Endothelial cell of umbilical vein (primary cell): Measurements from ENCODE around the gene SCLY. TPM values are rescaled to one million over a fixed set of nuclear protein-coding genes. Genes with fewer than 3 reads are reported as not detected.

Source experiments
- BruUV-seq: library from RNA; stranded (reverse); fragments of 400-500 nt; replicated peaks from 2 replicates; lab custom pipeline; 2021; lab: Mats Ljungman, UMichigan
- CTCF ChIA-PET: fragments of 300-600, 350-600 bp; sonication (Branson Sonifier 250); formaldehyde crosslinking; loops from one replicate; lab custom pipeline; 2021; ENCODE audit warnings: antibody characterized with exemption, inconsistent platforms; lab: Charles Lee
- POLR2A ChIA-PET: fragments of 300-600, 350-600 bp; sonication (Branson Sonifier 250); formaldehyde crosslinking; loops from one replicate; lab custom pipeline; 2021; ENCODE audit warnings: antibody characterized with exemption, inconsistent platforms; lab: Charles Lee
- DNase-seq: peaks from one replicate; pipeline ENCODE4 v3.0.0-alpha.2; 2011; ENCODE audit warnings: low read depth, low spot score
- FAIRE-seq: peaks from 2 replicates; lab custom pipeline; 2011; peaks lifted over from hg19 to GRCh38; lab: Jason Lieb, UNC
- H2AFZ ChIP-seq: 2 replicates; pipeline ENCODE4 v1.6.0; 2012; ENCODE audit warnings: low read depth, low read length, control low read depth, inconsistent platforms
- H3K27ac ChIP-seq: 2 replicates; pipeline ENCODE4 v1.5.1; 2011; ENCODE audit warnings: low read depth, mild to moderate bottlenecking, control low read depth, low read length, moderate library complexity; ENCODE audit not compliant: insufficient read depth
- H3K27me3 ChIP-seq, 2 experiments: 2 replicates each; pipeline versions ENCODE4 v1.6.0 to v1.6.1; 2011; ENCODE audit warnings: low read length in 2 of 2, mixed read lengths in 1 of 2; ENCODE audit not compliant: control insufficient read depth in 2 of 2, insufficient read depth in 2 of 2
- H3K36me3 ChIP-seq, 2 experiments: 2 replicates in 1 of 2; 3 replicates in 1 of 2; pipeline ENCODE4 v1.5.1; 2011; ENCODE audit warnings: low read length in 2 of 2, mild to moderate bottlenecking in 1 of 2, moderate library complexity in 1 of 2; ENCODE audit not compliant: control insufficient read depth in 2 of 2, insufficient read depth in 2 of 2; ENCODE audit errors: extremely low read depth in 1 of 2
- H3K4me1 ChIP-seq: 3 replicates; pipeline ENCODE4 v1.5.1; 2011; ENCODE audit warnings: mild to moderate bottlenecking, low read length; ENCODE audit not compliant: control insufficient read depth, insufficient read depth; ENCODE audit errors: extremely low read depth
- H3K4me2 ChIP-seq: 2 replicates; pipeline ENCODE4 v1.6.1; 2011; ENCODE audit warnings: low read length, control low read depth, mixed read lengths; ENCODE audit not compliant: insufficient read depth
- H3K4me3 ChIP-seq, 3 experiments: fragments of 200-600 bp in 1 of 3; sonication (generic), shearing (Covaris generic) in 1 of 3; replicated peaks in 1 of 3; 2 replicates each; pipeline ENCODE4 v1.5.1; 2011 to 2016; ENCODE audit warnings: control low read depth in 3 of 3, low read length in 3 of 3, mild to moderate bottlenecking in 2 of 3, inconsistent platforms in 1 of 3, low read depth in 1 of 3, moderate library complexity in 1 of 3; ENCODE audit not compliant: insufficient read depth in 1 of 3
- H3K79me2 ChIP-seq: 2 replicates; pipeline ENCODE4 v1.6.0; 2012; ENCODE audit warnings: low read length, inconsistent platforms; ENCODE audit not compliant: control insufficient read depth, insufficient read depth
- H3K9ac ChIP-seq: replicated peaks from 2 replicates; pipeline ENCODE3; 2011; ENCODE audit warnings: low read length, control low read depth; ENCODE audit not compliant: insufficient read depth; ENCODE audit errors: extremely low read depth
- H3K9me1 ChIP-seq: replicated peaks from 3 replicates; pipeline ENCODE4 v1.6.0; 2011; ENCODE audit warnings: mild to moderate bottlenecking, low read length; ENCODE audit not compliant: control insufficient read depth, insufficient read depth; ENCODE audit errors: extremely low read depth
- H3K9me3 ChIP-seq: replicated peaks from 2 replicates; pipeline ENCODE4 v1.5.1; 2012; ENCODE audit warnings: low read length, inconsistent platforms; ENCODE audit not compliant: control insufficient read depth, insufficient read depth
- H4K20me1 ChIP-seq: replicated peaks from 2 replicates; pipeline ENCODE3; 2011; ENCODE audit warnings: mild to moderate bottlenecking, low read length; ENCODE audit not compliant: control insufficient read depth, insufficient read depth; ENCODE audit errors: extremely low read depth
- CTCF ChIP-seq, 2 donors: IDR thresholded peaks; 1 replicate in 1 of 2; 2 replicates in 1 of 2; pipeline ENCODE4 v1.5.1; 2011; ENCODE audit warnings: low read length in 2 of 2, mild to moderate bottlenecking in 2 of 2, moderate library complexity in 2 of 2, control low read depth in 1 of 2, inconsistent platforms in 1 of 2, low read depth in 1 of 2; ENCODE audit not compliant: insufficient read depth in 1 of 2; ENCODE audit errors: extremely low read depth in 1 of 2
- EZH2 ChIP-seq: IDR thresholded peaks from 2 replicates; pipeline ENCODE4 v1.6.1; 2012; ENCODE audit warnings: borderline replicate concordance, low read depth, mild to moderate bottlenecking, moderate library complexity, low read length, inconsistent platforms; ENCODE audit not compliant: severe bottlenecking
- FOS ChIP-seq: IDR thresholded peaks from 2 replicates; pipeline ENCODE4 v1.6.1; 2011; ENCODE audit warnings: mild to moderate bottlenecking, low read length, moderate library complexity, borderline replicate concordance; ENCODE audit not compliant: insufficient read depth
- GATA2 ChIP-seq: IDR thresholded peaks from 2 replicates; pipeline ENCODE4 v1.7.0; 2011; ENCODE audit warnings: low read depth, mild to moderate bottlenecking, moderate library complexity, mixed read lengths, low read length; ENCODE audit not compliant: insufficient read length, insufficient read depth
- JUN ChIP-seq: IDR thresholded peaks from 2 replicates; pipeline ENCODE4 v1.6.1; 2011; ENCODE audit warnings: borderline replicate concordance, low read depth; ENCODE audit not compliant: insufficient read length, insufficient read depth
- MAX ChIP-seq: IDR thresholded peaks from 2 replicates; pipeline ENCODE4 v1.6.1; 2011; ENCODE audit not compliant: insufficient read depth, insufficient read length
- MYC ChIP-seq: IDR thresholded peaks from one replicate; pipeline ENCODE4 v1.6.1; 2011; ENCODE audit warnings: mild to moderate bottlenecking, low read depth, low read length
- POLR2A ChIP-seq: IDR thresholded peaks from 2 replicates; pipeline ENCODE4 v1.6.1; 2012; ENCODE audit warnings: low read depth, mild to moderate bottlenecking, control low read depth, low read length
- POLR2AphosphoS5 ChIP-seq: IDR thresholded peaks from 2 replicates; pipeline ENCODE4 v1.6.1; 2012; ENCODE audit warnings: low read depth, mild to moderate bottlenecking, control low read depth, low read length, moderate library complexity; ENCODE audit not compliant: insufficient read depth
- dilution Hi-C: fragments of 300-500 bp; cut with MboI; formaldehyde crosslinking; loops from one replicate; pipeline ENCODE4 v1.15.0; 2019; ENCODE audit warnings: low sequenced_read_pairs; ENCODE audit not compliant: extremely low pct_ligation_motif_present
- intact Hi-C: fragments of 100-400 bp; cut with micrococcal nuclease; formaldehyde crosslinking; loops from one replicate; pipeline ENCODE4 v1.10.0; 2022
- polyA plus RNA-seq, 4 experiments: library from polyadenylated mRNA; depleted of rRNA in 3 of 4; stranded (reverse) in 3 of 4; unstranded in 1 of 4; fragments of >200 nt; gene quantifications; 2 replicates each; pipeline versions ENCODE4 v1.2.1 to v1.2.3, GENCODE V29; 2011 to 2012; ENCODE audit warnings: missing spikeins in 1 of 4
- total RNA-seq: library from RNA; stranded (reverse); gene quantifications from 2 replicates; pipeline ENCODE4 v1.2.3, GENCODE V29; 2021

SCLY gene
- total and polyA plus RNA-seq, 2 donors (not counting 3 experiments of a cell fraction or from before 2014, with no cell fraction given) = 22.6 to 32.7 TPM

DNA sequence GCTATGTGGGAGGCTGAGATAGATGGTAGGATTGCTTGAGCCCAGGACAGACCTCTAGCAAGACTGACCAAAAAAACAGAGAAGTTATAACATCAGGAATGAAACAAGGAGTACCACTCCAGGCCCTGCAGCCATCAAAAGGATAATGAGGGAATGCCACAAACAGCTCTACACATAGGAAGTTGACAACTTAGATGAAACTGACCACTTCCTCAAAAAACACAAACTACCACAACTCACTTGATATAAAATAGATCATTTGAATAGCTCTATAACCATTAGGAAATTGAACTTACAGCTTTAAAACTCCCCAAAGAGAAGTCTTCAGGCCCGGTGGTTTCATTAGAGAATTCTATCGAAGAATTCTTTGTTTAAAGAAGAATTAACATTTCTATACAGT, 26.4 kb downstream of the SCLY start:
- Histone ChIP-seq H3K79me2 (no peaks in the 10 kb centered on the region), H3K4me2 (no peak overlapping the region), H3K36me3 (peaks cover 0 to 14% of the 10 kb centered on the region in 2 experiments), H3K27me3 (no peaks in the 10 kb centered on the region), H3K4me3 (no peak overlapping the region), H3K9ac (no peak overlapping the region), H4K20me1 (no peaks in the 10 kb centered on the region), H2AFZ (no peak overlapping the region), H3K9me3 (no peaks in the 10 kb centered on the region), H3K9me1 (no peaks in the 10 kb centered on the region), H3K4me1 (no peaks in the 10 kb centered on the region), H3K27ac (no peak overlapping the region)
- intact Hi-C loops (no loop called here), dilution Hi-C loops (no loop called here)
- FAIRE-seq (no peak), DNase-seq (no peak)
- BruUV-seq = no TSS peak
- ChIA-PET CTCF (no interaction called here), POLR2A (no interaction called here)
- TF ChIP-seq POLR2A (no peak), MYC (no peak), CTCF (IDR thresholded peaks at IDR 0.05; ENCODE audit: extremely low read depth in 1 of 2, insufficient read depth in 1 of 2, low read depth in 1 of 2, low read length in 2 of 2) (no peak), FOS (no peak), MAX (no peak), GATA2 (no peak), EZH2 (no peak), JUN (no peak), POLR2AphosphoS5 (no peak)
